ENCODE results near the gene FER1L5. TPM values are rescaled to one million over a fixed set of nuclear protein-coding genes. Genes with fewer than 3 reads are reported as not detected.

Gene FER1L5
- total RNA-seq, 1 experiment from 2014 or later = 1.2 TPM

GRCh38 chr2:96626553-96626942 lies 16.0 kb upstream of the FER1L5 start:
- Histone ChIP-seq H2AK5ac (ENCODE audit: insufficient read length, low read length) (no peak overlapping the region), H3K14ac (ENCODE audit: insufficient read depth, low read length) (no peak overlapping the region), H4K20me1 (ENCODE audit: control insufficient read depth, insufficient read depth, insufficient read length) (no peaks in the 10 kb centered on the region), H3K23ac (ENCODE audit: insufficient read length, low read depth, low read length) (no peak overlapping the region), H3K4ac (ENCODE audit: low read depth, low read length) (no peak overlapping the region), H3K27me3 (ENCODE audit: insufficient read depth, low read length) (no peaks in the 10 kb centered on the region), H4K8ac (replicated peaks; ENCODE audit: insufficient read length, low read depth, low read length) (no peak overlapping the region), H3K9ac (ENCODE audit: extremely low read depth, insufficient read length, low read length) (no peak overlapping the region), H2BK20ac (ENCODE audit: low read depth, low read length, poor library complexity, severe bottlenecking) (no peak overlapping the region), H3K56ac (ENCODE audit: insufficient read length, low read depth, low read length) (no peak overlapping the region), H2BK120ac (ENCODE audit: low read depth, low read length, poor library complexity, severe bottlenecking) (no peak overlapping the region), H3K79me2 (ENCODE audit: insufficient read depth, low read length) (no peaks in the 10 kb centered on the region), H2BK5ac (ENCODE audit: insufficient read length, low read length) (no peak overlapping the region), H3K4me1 (ENCODE audit: insufficient read depth, low read length) (no peaks in the 10 kb centered on the region), H4K91ac (ENCODE audit: insufficient read length, low read depth, low read length) (no peak overlapping the region), H2BK12ac (ENCODE audit: insufficient read length, low read depth, low read length) (no peak overlapping the region), H2BK15ac (ENCODE audit: low read depth, low read length) (no peak overlapping the region; the same call in 1 of the 2 replicates), H3K4me2 (ENCODE audit: insufficient read depth, insufficient read length, low read length) (no peak overlapping the region), H2AFZ (ENCODE audit: low read length) (no peak overlapping the region), H3K23me2 (ENCODE audit: insufficient read length, low read depth, low read length, poor library complexity, severe bottlenecking) (no peaks in the 10 kb centered on the region), H3T11ph (ENCODE audit: low read length) (no peak overlapping the region), H3K79me1 (ENCODE audit: insufficient read depth, low read depth, low read length, poor library complexity, severe bottlenecking) (no peaks in the 10 kb centered on the region), H3K27ac (ENCODE audit: insufficient read length, low read depth, low read length) (no peak overlapping the region), H3K18ac (ENCODE audit: insufficient read length, low read depth, low read length) (no peak overlapping the region), H3K9me3 (ENCODE audit: control insufficient read depth, low read depth, low read length) (no peaks in the 10 kb centered on the region), H4K5ac (ENCODE audit: insufficient read length, low read depth, low read length) (no peak overlapping the region)
- Mint-ChIP-seq H3K4me1 (peaks cover 0 to 3% of the 10 kb centered on the region in 2 experiments; a peak in 2 of 4 replicates), H3K4me3 (no peak overlapping the region), H3K9me3 (no peaks in the 10 kb centered on the region), H3K36me3 (ENCODE audit: insufficient read depth in 1 of 3, low read depth in 3 of 3) (peaks cover 12 to 59% (median 45%) of the 10 kb centered on the region in 3 experiments; a peak in 6 of 7 replicates), H3K27me3 (ENCODE audit: low read depth) (no peaks in the 10 kb centered on the region; the same call in 1 of the 2 replicates), H3K27ac (no peak overlapping the region)
- no peak for DNase-seq
- no peak for TF ChIP-seq CTCF (conservative IDR thresholded peaks at IDR 0.05)
- no CpG with 5 or more reads among the region's 2 CpGs for WGBS (ENCODE audit: extremely low coverage, insufficient read length, low lambda C conversion rate)
